Brain pericyte (primary cell): Measurements from ENCODE around the gene SNX9.
A peak's percentile ranks its signal among the peaks of the same experiment; 100 is the strongest.

Experiments used
- DNase-seq: peaks from one replicate; pipeline ENCODE4 v3.0.0-alpha.2; 2012; ENCODE audit warnings: low read depth, low spot score

Gene SNX9

GRCh38 chr6:157978021-157978783, 155.2 kb downstream of the SNX9 start:
- no peak for DNase-seq

DNA sequence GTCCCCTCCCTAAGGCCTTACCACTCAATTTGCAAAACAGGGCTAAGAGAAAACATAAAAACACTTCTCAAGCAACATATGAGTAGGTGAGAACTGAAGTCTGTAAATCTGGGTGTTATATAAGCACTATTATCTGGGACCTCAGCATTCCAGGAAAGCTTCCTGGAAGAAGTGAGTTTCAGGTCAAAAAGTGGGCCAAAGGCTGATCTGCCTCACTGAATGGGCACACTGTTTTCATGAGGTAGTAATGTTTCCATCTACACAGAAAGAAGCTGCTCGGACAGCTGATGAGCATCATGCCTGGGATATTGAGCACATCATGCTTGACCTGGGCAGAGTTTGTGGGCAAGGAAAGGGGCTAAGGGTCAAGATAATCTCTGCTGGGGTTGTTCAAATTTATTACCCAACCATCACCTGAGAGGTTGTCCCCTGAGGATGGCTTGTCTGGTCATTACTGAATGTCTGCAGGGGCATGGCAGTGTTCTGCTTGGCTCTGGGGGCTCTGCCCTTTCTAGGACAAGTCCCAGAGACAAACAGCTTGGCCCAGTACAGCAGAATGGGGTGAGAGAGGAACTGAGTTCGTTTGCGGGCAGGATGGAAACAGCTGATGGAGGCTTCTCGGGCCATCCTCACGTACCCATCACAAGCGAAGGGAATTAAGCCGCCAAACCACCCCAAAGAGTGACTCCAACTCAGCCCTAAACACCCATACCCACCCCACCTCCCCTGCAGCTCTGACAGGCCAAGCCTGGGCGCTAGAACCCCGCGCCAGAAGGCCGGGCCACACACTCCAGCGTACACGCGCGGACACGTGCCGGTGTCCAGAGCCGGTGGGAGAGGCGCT, 157.5 kb downstream of the SNX9 start:
- no peak for DNase-seq

DNA sequence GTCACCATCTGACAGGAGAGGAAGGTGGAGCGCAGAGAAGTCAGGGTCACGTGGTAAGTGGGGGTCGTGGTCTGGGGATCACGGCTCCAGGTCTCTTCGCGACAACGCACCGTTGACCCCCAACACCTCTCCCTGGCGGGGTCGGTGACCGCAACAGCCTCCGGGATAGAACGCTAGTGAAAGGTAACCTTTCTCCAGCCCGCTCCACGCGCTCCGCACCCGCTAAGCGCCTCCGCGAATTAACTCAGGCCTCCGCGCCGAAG, 158.0 kb downstream of the SNX9 start:
- DNase-seq, result no peak

GRCh38 chr6:157981395-157982101, 158.5 kb downstream of the SNX9 start, which contains the start of gene SYNJ2:
Gene SYNJ2, plus strand, starts transcription at chr6:157981863. Its CDS starts 99 bp downstream, at chr6:157981962.
- DNase-seq, result no peak

DNA sequence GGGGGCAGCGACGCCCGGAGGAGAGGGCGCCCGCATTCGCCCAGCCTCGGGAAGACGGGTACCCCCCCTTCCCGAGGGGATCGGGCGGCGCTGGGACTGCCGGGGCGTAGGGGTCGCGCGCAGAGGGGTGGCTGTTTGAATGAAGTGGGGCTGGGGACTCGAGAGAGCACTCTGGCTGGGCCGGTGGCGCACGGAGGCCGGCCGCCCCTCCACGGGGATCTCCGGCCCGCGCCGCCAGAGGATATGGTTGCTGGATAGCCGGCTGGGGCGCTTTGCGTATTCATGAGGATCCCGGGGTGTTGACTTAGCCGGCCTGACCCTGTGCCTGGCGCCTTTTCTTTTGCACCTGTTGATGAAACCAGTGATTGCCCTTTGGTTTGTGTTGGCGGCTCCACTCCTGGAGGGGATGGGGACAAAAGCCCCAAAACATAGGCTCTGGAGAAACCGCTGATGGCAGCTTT, 159.1 kb downstream of the SNX9 start:
- no peak for DNase-seq

GRCh38 chr6:157982563-157983405, 159.7 kb downstream of the SNX9 start:
- no peak for DNase-seq

DNA sequence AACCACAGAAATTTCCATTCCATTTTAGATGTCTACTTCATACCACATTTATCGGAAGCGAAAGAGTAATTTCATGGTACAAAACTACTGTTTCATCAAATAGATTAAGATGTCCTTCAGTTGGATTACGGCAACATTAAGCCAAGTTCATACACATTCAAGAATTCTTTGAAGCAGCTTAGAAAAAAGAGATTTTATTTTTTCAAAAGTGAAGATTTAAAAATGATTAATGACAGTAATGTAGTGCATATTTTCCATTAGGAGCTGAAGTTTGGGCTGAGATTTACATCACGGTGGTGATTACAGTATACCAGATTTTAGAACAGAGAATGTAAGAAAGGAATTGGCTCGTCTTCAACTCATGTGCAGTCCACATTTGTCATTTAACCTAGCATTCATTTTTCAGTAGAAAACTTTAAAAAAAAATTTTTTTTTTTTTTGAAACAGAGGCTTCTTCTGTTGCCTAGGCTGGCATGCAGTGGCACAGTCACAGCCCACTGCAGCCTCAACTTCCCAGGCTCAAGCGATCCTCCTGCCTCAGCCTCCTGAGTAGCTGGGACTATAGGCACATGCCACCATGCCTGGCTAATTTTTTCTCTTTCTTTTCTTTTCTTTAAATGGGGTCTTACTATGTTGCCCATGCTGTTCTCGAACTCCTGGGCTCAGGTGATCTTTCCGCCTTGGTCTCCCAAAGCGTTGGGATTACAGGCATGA, 160.5 kb downstream of the SNX9 start:
- no peak for DNase-seq

- no peak for DNase-seq
Observed at GRCh38 chr6:157984128-157984527, 161.1 kb downstream of the SNX9 start.

DNA sequence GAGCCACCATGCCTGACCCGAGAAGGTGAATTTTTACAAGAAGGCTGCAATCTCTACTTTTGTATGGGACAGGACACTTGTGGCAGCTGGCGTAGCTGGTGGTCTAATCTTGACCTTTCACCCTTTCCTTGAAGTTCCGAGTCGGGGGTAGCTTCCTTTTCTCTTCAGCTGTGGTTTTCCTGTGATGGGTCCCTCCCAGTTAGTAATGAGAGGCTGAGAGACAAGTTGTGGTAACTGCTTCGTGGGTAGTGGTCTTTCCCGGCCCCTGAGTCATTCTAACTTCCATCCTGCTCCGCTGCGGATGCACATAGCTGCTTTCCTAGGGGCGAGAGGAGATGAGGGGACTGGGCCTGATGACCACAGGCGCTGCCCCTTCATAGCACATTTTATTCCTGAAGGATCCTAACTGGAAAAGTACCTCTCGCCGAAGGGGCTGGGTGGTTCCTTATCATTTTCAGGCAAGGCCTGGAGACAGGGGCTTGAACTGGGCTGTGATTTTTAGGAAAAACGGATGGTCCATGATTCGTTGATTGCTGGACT, 161.7 kb downstream of the SNX9 start:
- DNase-seq, result no peak

DNA sequence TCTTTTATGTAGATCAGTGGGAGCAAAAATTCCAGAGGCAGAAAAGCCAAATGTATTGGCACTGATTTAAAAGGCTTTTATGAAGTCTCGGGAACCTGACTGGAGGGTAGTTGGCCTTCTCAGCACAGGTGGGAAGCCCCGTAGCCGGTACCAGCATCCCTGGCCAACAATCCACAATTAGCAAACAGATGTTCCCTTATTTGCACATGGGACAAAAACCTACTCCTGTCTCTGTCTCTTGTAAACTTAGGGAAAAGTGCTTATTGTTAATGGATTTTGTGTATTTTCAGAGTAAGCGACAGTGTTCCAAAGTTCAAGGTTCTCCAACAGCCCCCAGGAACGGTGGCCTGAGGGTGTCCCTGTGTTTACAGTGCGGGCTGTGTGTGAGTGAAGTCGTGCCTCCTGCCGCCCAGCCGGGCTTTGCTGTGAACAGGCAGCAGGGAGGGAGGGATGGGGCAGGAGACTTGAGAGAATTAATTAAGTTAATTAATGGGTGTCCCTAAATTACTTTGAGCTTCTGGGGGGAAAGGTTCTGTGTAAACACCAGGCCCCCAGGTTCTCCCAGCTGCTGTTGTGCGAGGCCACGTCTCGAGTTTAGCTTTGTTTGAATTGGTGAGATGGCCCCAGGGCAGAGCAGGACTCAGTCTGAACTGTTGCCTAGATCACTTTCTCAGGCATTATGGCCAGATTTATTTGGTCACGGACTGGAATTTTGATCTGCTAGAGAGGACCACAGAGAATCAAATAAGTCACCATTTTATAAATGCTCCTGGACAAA, 162.5 kb downstream of the SNX9 start:
- DNase-seq, result no peak

DNA sequence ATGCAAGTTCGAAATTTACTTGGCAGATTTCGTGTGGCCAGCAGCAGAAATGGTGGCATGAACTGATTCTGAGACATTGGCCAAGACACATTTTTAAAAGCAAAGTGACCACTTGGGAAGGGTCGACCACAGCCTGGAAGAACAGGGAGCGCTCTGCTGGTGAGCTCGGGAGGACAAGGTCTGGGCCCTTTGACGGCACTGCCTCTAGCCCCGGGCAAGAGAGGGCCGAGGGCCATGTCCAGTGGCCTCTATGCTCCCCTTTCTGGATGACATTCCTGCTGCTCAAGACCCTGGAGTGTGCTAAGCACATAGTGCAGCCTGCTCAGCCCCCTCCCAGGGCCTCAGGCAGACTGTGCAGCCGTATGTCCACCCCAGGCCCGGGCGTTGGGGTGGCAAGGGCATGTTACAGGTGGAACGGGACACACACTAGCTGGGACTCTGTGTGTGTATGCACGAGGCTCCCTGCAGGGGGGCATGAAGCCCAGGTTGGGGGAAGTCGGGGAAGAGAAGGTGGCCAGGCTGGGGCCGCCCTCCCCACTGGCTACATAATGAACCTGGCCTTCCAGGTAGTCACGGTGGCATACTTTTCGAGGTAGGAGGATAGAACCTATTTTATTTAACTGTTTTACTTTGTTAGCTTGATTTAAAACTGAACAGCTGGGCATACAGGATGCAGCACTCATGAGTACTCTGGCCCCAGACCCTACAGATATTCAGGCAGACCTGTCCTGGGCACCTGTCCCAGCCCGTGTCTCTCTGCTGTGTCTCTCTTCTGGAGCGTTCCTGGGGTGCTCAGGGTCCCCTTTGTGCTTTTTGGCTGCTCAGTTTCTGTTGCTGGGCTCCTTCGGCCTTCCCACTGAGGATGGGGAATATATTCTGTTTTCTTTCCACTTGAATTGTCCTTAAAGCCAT, 165.0 kb downstream of the SNX9 start:
- no peak for DNase-seq

DNA sequence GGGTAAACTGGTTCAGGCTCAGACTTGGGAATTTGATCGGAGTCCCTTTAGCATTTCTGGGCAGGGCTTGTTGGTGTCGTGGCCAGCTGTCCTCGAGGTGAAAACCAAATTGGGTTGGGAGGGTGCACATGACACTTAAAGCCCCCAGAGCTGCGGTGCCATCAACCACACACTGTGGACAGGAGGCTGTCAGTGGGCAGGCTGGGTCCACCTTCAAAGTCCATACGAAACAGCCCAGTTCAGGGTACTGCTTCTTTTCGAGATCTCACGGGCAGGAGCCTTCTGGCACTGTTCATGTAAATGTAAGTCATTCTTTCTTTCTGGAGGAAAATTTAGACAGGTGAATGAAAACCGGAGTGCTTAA, 165.6 kb downstream of the SNX9 start:
- DNase-seq, result no peak

DNA sequence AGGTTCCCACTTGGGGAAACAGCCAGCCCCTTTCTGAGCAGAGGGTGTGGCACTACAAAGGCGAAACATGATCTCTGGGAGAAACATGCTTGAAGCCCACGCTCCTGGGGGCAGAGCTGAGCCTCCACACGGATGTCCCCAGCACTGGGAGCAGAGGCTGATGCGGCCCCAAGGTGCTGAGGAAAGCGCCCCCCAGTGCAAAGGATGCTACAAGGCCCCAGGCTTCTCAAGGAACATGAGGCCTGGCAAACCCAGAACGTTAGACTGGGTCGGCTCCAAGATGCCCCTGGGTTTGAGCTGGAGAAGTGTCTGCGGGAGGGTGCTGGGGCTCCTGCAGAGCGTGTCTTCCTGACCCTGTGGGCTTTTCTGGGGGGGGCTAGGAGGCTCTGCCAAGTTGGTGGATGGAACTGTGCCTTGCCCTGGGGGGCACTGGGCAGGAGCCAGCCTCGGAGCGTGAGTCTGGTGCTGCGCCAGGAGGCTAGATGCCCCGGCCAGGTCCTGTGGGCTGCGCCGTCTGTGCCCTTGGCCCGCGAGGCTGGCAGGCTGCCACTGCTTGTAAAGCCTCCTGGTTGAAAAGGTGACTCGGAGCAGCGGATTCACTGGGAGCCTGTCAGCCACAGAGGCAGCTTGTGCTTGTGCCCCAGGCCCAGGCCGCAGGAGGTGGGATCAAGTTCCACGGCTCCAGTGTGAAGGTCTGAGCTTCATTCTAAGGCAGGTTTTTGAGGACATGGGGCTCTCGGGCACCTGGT, 166.7 kb downstream of the SNX9 start:
- peak; percentile 70 for DNase-seq

- DNase-seq, result peak; percentile 44
Observed at GRCh38 chr6:157990321-157991066, 167.4 kb downstream of the SNX9 start.

- no peak for DNase-seq
Observed at GRCh38 chr6:157991067-157991432, 168.0 kb downstream of the SNX9 start.

GRCh38 chr6:157993076-157993475, 170.0 kb downstream of the SNX9 start:
- no peak for DNase-seq

DNA sequence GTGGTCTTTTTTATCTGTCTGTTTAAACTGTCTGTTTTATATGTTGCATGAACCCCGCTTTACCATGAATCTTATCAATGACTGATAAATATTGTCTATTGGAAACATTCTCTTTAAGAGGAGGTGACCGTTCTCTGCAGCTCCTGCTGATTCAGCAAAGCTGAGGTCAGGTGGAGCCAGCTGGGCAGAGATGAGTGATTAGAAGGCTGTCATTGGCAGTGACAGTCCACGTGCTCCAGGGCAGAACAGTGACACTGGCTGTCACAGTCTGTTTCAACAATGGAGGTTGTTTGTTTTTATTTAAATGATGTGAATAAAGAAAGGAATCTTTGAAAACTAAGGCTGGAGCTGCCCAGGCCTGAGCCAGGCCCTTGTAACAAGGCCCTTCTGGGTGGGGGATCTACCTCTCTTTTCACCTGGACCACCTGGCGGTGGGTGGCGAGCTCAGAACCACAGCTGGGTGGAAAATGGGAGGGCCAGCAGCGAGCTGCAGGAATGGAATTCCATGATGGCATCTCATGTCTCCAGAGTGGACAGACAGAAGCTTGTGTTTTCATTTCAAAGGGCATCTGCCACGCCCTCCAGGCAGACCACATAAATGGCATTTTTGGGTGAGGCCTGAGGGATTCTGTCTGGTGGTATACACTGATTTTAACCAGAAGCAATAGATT, 171.2 kb downstream of the SNX9 start:
- no peak for DNase-seq
